Measurements from ENCODE around the gene ZNF74. TPM values are rescaled to one million over a fixed set of nuclear protein-coding genes. Genes with fewer than 3 reads are reported as not detected.

The ZNF74 gene
- total and polyA plus RNA-seq, 2 donors (not counting 1 experiment from before 2014, with no cell fraction given) = 11.6 TPM

GRCh38 chr22:20451920-20452319, 58.0 kb downstream of the ZNF74 start:
- Mint-ChIP-seq H3K9me3 (ENCODE audit: insufficient read depth) (no peaks in the 10 kb centered on the region), H3K27ac (no peak overlapping the region), H3K4me3 (no peak overlapping the region), H3K4me1 (peaks cover 11% of the 10 kb centered on the region), H3K27me3 (no peaks in the 10 kb centered on the region)
- intact Hi-C loops (cut with micrococcal nuclease) = no loop called here
- Histone ChIP-seq H4K20me1 (ENCODE audit: control insufficient read depth, insufficient read depth, low read length, poor library complexity, severe bottlenecking) (no peaks in the 10 kb centered on the region), H3K36me3 (replicated peaks in 1 of 2; ENCODE audit: control extremely low read depth in 1 of 2, control insufficient read depth in 1 of 2, extremely low read depth in 1 of 2, insufficient read depth in 2 of 2, low read length in 1 of 2) (peaks cover 2 to 16% of the 10 kb centered on the region in 2 experiments), H3K4me3 (ENCODE audit: control extremely low read depth in 1 of 5, extremely low read depth in 1 of 5, insufficient read depth in 1 of 5, low read depth in 2 of 5, low read length in 4 of 5) (no peak overlapping the region), H3K27ac (ENCODE audit: low read length in 2 of 2) (no peak overlapping the region), H3K79me2 (ENCODE audit: control insufficient read depth, insufficient read depth, low read length) (peaks cover 10% of the 10 kb centered on the region), H3K9me3 (ENCODE audit: control extremely low read depth in 1 of 3, control insufficient read depth in 2 of 3, insufficient read depth in 1 of 3, low read length in 2 of 3) (no peaks in the 10 kb centered on the region), H3K4me2 (replicated peaks; ENCODE audit: low read depth, low read length, poor library complexity, severe bottlenecking) (no peak overlapping the region), H3K27me3 (replicated peaks in 1 of 4; ENCODE audit: control extremely low read depth in 1 of 4, control insufficient read depth in 3 of 4, insufficient read depth in 4 of 4, low read length in 3 of 4) (no peaks in the 10 kb centered on the region), H3K4me1 (ENCODE audit: control insufficient read depth in 2 of 2, insufficient read depth in 2 of 2, low read length in 2 of 2) (peaks cover 10% of the 10 kb centered on the region in 2 donors), H2AFZ (ENCODE audit: insufficient read depth, low read depth, low read length, poor library complexity, severe bottlenecking) (no peak overlapping the region), H3K9ac (ENCODE audit: low read length) (no peak overlapping the region)
- ChIA-PET POLR2A (no interaction called here), CTCF (interaction anchor here (2.6 kb wide), 1 partner anchor 34 kb away, joined by 7 read pairs; no protein-coding TSS in a partner anchor)
- WGBS (ENCODE audit: insufficient coverage) = no CpG with 5 or more reads among the region's 2 CpGs
- DNase-seq (no peak), ATAC-seq (ENCODE audit: low read depth) (no peak)
- TF ChIP-seq CTCF (IDR thresholded peaks at IDR 0.05) (no peak), EZH2 (IDR thresholded peaks at IDR 0.05; ENCODE audit: borderline replicate concordance, insufficient read depth, low read depth, low read length, poor library complexity, severe bottlenecking) (no peak)

- Histone ChIP-seq H3K4me1 (ENCODE audit: control insufficient read depth in 2 of 2, insufficient read depth in 2 of 2, low read length in 2 of 2) (peaks cover 10% of the 10 kb centered on the region in 2 donors), H3K4me2 (replicated peaks; ENCODE audit: low read depth, low read length, poor library complexity, severe bottlenecking) (no peak overlapping the region), H3K27me3 (replicated peaks in 1 of 4; ENCODE audit: control extremely low read depth in 1 of 4, control insufficient read depth in 3 of 4, insufficient read depth in 4 of 4, low read length in 3 of 4) (no peaks in the 10 kb centered on the region), H2AFZ (ENCODE audit: insufficient read depth, low read depth, low read length, poor library complexity, severe bottlenecking) (no peak overlapping the region), H3K79me2 (ENCODE audit: control insufficient read depth, insufficient read depth, low read length) (peaks cover 19% of the 10 kb centered on the region), H3K27ac (ENCODE audit: low read length in 2 of 2) (no peak overlapping the region), H3K9ac (ENCODE audit: low read length) (no peak overlapping the region), H3K9me3 (ENCODE audit: control extremely low read depth in 1 of 3, control insufficient read depth in 2 of 3, insufficient read depth in 1 of 3, low read length in 2 of 3) (no peaks in the 10 kb centered on the region), H4K20me1 (ENCODE audit: control insufficient read depth, insufficient read depth, low read length, poor library complexity, severe bottlenecking) (no peaks in the 10 kb centered on the region), H3K4me3 (ENCODE audit: control extremely low read depth in 1 of 5, extremely low read depth in 1 of 5, insufficient read depth in 1 of 5, low read depth in 2 of 5, low read length in 4 of 5) (no peak overlapping the region), H3K36me3 (replicated peaks in 1 of 2; ENCODE audit: control extremely low read depth in 1 of 2, control insufficient read depth in 1 of 2, extremely low read depth in 1 of 2, insufficient read depth in 2 of 2, low read length in 1 of 2) (peaks cover 2 to 20% of the 10 kb centered on the region in 2 experiments)
- no peaks in the 10 kb centered on the region for H3K27me3 Mint-ChIP-seq
- ATAC-seq (ENCODE audit: low read depth) (no peak), DNase-seq (no peak)
- H3K4me3 Mint-ChIP-seq = no peak overlapping the region
- H3K9me3 Mint-ChIP-seq (ENCODE audit: insufficient read depth) = no peaks in the 10 kb centered on the region
- ChIA-PET CTCF (interaction anchor here (1.5 to 2.0 kb wide), 3 partner anchors 19 to 35 kb away, joined by 3 to 30 read pairs (median 4); no protein-coding TSS in a partner anchor), POLR2A (no interaction called here)
- TF ChIP-seq EZH2 (IDR thresholded peaks at IDR 0.05; ENCODE audit: borderline replicate concordance, insufficient read depth, low read depth, low read length, poor library complexity, severe bottlenecking) (no peak), CTCF (IDR thresholded peaks at IDR 0.05) (no peak)
- WGBS (ENCODE audit: insufficient coverage) = no CpG with 5 or more reads among the region's 3 CpGs
- peaks cover 11% of the 10 kb centered on the region for H3K4me1 Mint-ChIP-seq
- intact Hi-C loops (cut with micrococcal nuclease) = no loop called here
- H3K27ac Mint-ChIP-seq = no peak overlapping the region
Measured at GRCh38 chr22:20453222-20453621, 59.3 kb downstream of the ZNF74 start.

Measured in B cell (primary cell).